ENCODE measurements around the gene CDC6. TPM values are rescaled to one million over a fixed set of nuclear protein-coding genes. Genes with fewer than 3 reads are reported as not detected.
A peak's percentile ranks its signal among the peaks of the same experiment; 100 is the strongest.

The CDC6 gene
- total and polyA plus RNA-seq, 2 experiments from 2014 or later, result 9.8 to 12.4 TPM

- Histone ChIP-seq H3K9me2 (ENCODE audit: insufficient read depth) (no peaks in the 10 kb centered on the region), H3K27me3 (replicated peaks; ENCODE audit: insufficient read depth) (no peaks in the 10 kb centered on the region), H2AFZ (no peak overlapping the region), H3K36me3 (ENCODE audit: low read depth) (peaks cover 34% of the 10 kb centered on the region), H3F3A (ENCODE audit: insufficient read depth) (peaks cover 33% of the 10 kb centered on the region), H3K9me3 (ENCODE audit: low read depth) (no peaks in the 10 kb centered on the region), H3K9ac (no peak overlapping the region), H3K27ac (no peak overlapping the region), H4K20me1 (ENCODE audit: insufficient read depth) (no peaks in the 10 kb centered on the region), H3K4me1 (ENCODE audit: insufficient read depth) (peaks cover 21% of the 10 kb centered on the region), H3K4me2 (ENCODE audit: unreplicated experiment) (no peak overlapping the region), H3K4me3 (no peak overlapping the region), H3K79me2 (ENCODE audit: insufficient read depth) (no peaks in the 10 kb centered on the region)
- no peak for TF ChIP-seq EZH2phosphoT487 (IDR thresholded peaks at IDR 0.05; ENCODE audit: insufficient read depth, low read depth)
- in situ Hi-C loops (cut with MboI), result no loop called here
- no peak for DNase-seq
- WGBS, 2 experiments (ENCODE audit: low coverage in 1 of 2, low lambda C conversion rate in 2 of 2, missing lambda C conversion rate in 2 of 2), result 89 to 95% methylated on average over 2 of the region's 2 CpGs
These were observed 6.0 kb upstream of the CDC6 start for GRCh38 chr17:40281663-40282062.

- Histone ChIP-seq H3K9me3 (ENCODE audit: low read depth) (no peaks in the 10 kb centered on the region), H3F3A (ENCODE audit: insufficient read depth) (peaks cover 37% of the 10 kb centered on the region), H3K27me3 (replicated peaks; ENCODE audit: insufficient read depth) (no peaks in the 10 kb centered on the region), H4K20me1 (ENCODE audit: insufficient read depth) (no peaks in the 10 kb centered on the region), H3K9me2 (ENCODE audit: insufficient read depth) (no peaks in the 10 kb centered on the region), H3K4me1 (ENCODE audit: insufficient read depth) (peaks cover 21% of the 10 kb centered on the region), H3K36me3 (ENCODE audit: low read depth) (peaks cover 15% of the 10 kb centered on the region; the same call in 1 of the 2 replicates), H3K4me2 (ENCODE audit: unreplicated experiment) (peak overlapping the region; percentile 96), H3K4me3 (peak overlapping the region; percentile 75), H2AFZ (no peak overlapping the region), H3K27ac (peak overlapping the region; percentile 89), H3K9ac (peak overlapping the region; percentile 70), H3K79me2 (ENCODE audit: insufficient read depth) (peaks cover 2% of the 10 kb centered on the region; the same call in 1 of the 2 replicates)
- in situ Hi-C loops (cut with MboI), result no loop called here
- TF ChIP-seq EZH2 (IDR thresholded peaks at IDR 0.05; ENCODE audit: insufficient read depth, poor library complexity, severe bottlenecking) (no peak), EZH2phosphoT487 (IDR thresholded peaks at IDR 0.05; ENCODE audit: insufficient read depth, low read depth) (peak; percentile 96)
- 0% methylated on average over 2 of the region's 2 CpGs for WGBS, 2 experiments (ENCODE audit: low coverage in 1 of 2, low lambda C conversion rate in 2 of 2, missing lambda C conversion rate in 2 of 2)
- DNase-seq, result peak; percentile 96
These were observed 4.0 kb upstream of the CDC6 start for GRCh38 chr17:40283662-40284061.

GRCh38 chr17:40284085-40284713, 3.5 kb upstream of the CDC6 start:
- peak overlapping the region; percentile 89 for H3K27ac ChIP-seq
- H3K9me2 ChIP-seq (ENCODE audit: insufficient read depth), result no peaks in the 10 kb centered on the region
- H3K36me3 ChIP-seq (ENCODE audit: low read depth), result peaks cover 11% of the 10 kb centered on the region; the same call in 1 of the 2 replicates
- no peaks in the 10 kb centered on the region for H3K9me3 ChIP-seq (ENCODE audit: low read depth)
- 47 to 52% methylated on average over 2 of the region's 2 CpGs for WGBS, 2 experiments (ENCODE audit: low coverage in 1 of 2, low lambda C conversion rate in 2 of 2, missing lambda C conversion rate in 2 of 2)
- H3K4me1 ChIP-seq (ENCODE audit: insufficient read depth), result peaks cover 21% of the 10 kb centered on the region
- DNase-seq, result peak; percentile 85
- TF ChIP-seq EZH2 (IDR thresholded peaks at IDR 0.05; ENCODE audit: insufficient read depth, poor library complexity, severe bottlenecking) (no peak), EZH2phosphoT487 (IDR thresholded peaks at IDR 0.05; ENCODE audit: insufficient read depth, low read depth) (no peak)
- H3F3A ChIP-seq (ENCODE audit: insufficient read depth), result peaks cover 37% of the 10 kb centered on the region
- H2AFZ ChIP-seq, result no peak overlapping the region
- H3K4me3 ChIP-seq, result peak overlapping the region; percentile 75
- peak overlapping the region; percentile 68 for H3K9ac ChIP-seq
- no peaks in the 10 kb centered on the region for H3K27me3 ChIP-seq (replicated peaks; ENCODE audit: insufficient read depth)
- in situ Hi-C loops (cut with MboI), result no loop called here
- H4K20me1 ChIP-seq (ENCODE audit: insufficient read depth), result no peaks in the 10 kb centered on the region
- H3K4me2 ChIP-seq (ENCODE audit: unreplicated experiment), result peak overlapping the region; percentile 96
- H3K79me2 ChIP-seq (ENCODE audit: insufficient read depth), result peaks cover 7% of the 10 kb centered on the region; the same call in 1 of the 2 replicates

GRCh38 chr17:40286473-40286872, 1.2 kb upstream of the CDC6 start:
- Histone ChIP-seq H3F3A (ENCODE audit: insufficient read depth) (peaks cover 37% of the 10 kb centered on the region), H3K4me1 (ENCODE audit: insufficient read depth) (peaks cover 28% of the 10 kb centered on the region), H4K20me1 (ENCODE audit: insufficient read depth) (no peaks in the 10 kb centered on the region), H3K9me2 (ENCODE audit: insufficient read depth) (no peaks in the 10 kb centered on the region), H3K9ac (no peak overlapping the region), H3K9me3 (ENCODE audit: low read depth) (no peaks in the 10 kb centered on the region), H2AFZ (no peak overlapping the region), H3K79me2 (ENCODE audit: insufficient read depth) (peaks cover 14% of the 10 kb centered on the region; the same call in 1 of the 2 replicates), H3K27ac (no peak overlapping the region), H3K36me3 (ENCODE audit: low read depth) (no peaks in the 10 kb centered on the region; the same call in 1 of the 2 replicates), H3K27me3 (replicated peaks; ENCODE audit: insufficient read depth) (no peaks in the 10 kb centered on the region), H3K4me2 (ENCODE audit: unreplicated experiment) (no peak overlapping the region), H3K4me3 (no peak overlapping the region)
- in situ Hi-C loops (cut with MboI), result no loop called here
- WGBS, 2 experiments (ENCODE audit: low coverage in 1 of 2, low lambda C conversion rate in 2 of 2, missing lambda C conversion rate in 2 of 2), result 83 to 90% methylated on average over 2 of the region's 2 CpGs
- TF ChIP-seq EZH2phosphoT487 (IDR thresholded peaks at IDR 0.05; ENCODE audit: insufficient read depth, low read depth), result no peak
- TF ChIP-seq EZH2 (IDR thresholded peaks at IDR 0.05; ENCODE audit: insufficient read depth, poor library complexity, severe bottlenecking), result no peak
- DNase-seq, result no peak

Data from GM23248 (cell line).